HG02763 (cell line): Measurements from ENCODE around the gene CLCN1.
"Not testable (repeated sequence)": the region's sequence is repeated elsewhere in the genome, so short reads cannot be mapped to it uniquely, and the experiment has no call there.

ENCODE experiments used
- ATAC-seq: cut with Tn5 transposase; IDR thresholded peaks from one replicate; pipeline ENCODE4 v1.9.1; 2021; ENCODE audit warnings: mild to moderate bottlenecking, moderate library complexity; ENCODE audit not compliant: unreplicated experiment

The CLCN1 gene

GRCh38 chr7:143315776-143316175 is at the start of gene CLCN1:
Gene CLCN1, plus strand, starts transcription at chr7:143316111. Its CDS starts 102 bp downstream, at chr7:143316213.
- ATAC-seq = no peak

DNA sequence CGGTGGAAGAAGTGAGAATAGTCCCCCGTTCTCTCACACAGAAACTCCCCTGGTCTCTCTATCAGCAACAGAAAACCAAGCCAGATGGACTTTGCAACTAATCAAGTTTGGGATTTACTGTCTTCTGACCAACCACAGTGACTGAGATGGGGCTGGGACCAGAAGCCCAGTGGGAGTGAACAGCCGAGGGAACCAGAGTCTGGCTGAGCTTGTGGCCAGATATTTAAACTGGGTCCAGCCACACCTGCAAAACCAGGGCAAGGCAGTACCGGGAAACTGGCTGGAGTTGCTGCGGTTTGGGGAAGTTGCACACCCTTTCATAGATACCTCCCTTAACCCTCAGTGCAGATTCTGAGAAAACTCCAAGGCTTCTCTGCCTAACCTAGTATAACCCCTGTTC is 46.7 kb upstream of the CLCN1 start:
- ATAC-seq = no peak

DNA sequence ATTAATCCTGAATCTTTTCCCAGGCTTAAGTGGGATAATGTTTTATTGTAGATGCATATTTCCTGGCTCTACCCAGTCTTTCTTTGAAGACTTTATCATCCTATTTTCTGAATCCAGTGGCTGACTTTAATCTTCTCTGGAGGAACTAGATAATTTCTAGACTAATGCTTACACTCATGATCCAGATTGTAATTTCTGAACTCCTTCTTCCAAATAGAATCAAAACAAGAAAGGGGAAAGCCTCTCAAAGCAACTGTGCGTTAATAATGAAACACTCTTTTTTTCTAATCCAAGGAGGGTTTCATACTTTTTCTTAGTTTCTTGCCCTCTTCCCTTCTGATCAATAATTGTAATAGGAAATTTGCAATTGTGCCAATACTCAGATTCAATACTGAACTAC is 44.7 kb upstream of the CLCN1 start:
- ATAC-seq = no peak

GRCh38 chr7:143272871-143273270 is 43.0 kb upstream of the CLCN1 start:
- ATAC-seq = no peak

DNA sequence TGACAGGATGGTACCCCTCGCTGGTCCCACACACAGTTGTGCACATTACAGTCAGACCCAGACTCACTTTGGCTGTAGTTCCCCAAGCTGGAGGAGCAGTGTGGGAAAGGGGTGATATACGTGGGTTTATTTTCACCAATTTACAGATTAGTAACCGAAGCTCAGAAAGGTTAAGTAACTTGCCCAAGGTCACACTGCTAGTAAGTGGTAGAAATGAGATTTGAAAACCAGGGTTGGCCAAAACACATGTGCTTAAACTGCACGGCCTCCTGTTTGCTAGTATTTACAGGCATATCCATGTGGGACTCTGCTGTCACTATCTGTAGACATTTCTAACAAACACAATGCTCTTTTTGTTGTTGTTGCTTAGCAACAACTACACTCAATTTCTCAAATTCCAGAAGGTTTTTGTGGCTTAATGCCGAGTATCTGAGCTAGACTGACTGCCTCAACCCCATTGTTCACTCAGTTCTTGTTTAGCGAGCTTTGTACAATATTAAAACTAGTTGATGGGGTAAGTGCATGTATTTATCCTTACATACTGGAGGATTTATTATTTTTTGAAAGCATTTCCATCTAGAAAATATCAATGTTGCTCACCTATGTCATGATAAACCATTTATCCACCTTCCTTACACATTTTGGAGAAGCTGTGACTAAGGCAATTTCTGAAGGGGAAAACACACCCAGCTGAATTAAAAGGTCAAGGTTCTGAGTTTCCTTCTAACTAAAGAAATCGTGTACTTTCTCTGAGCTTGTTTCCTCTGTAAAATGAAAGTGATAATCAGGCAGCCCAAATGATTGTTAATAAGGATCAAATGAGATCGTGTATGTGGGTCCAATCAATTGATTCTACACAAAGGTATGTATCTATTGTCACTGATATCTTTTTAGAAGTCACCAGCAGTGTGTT is 36.5 kb upstream of the CLCN1 start:
- ATAC-seq = no peak

- no peak for ATAC-seq
These were observed 35.8 kb upstream of the CLCN1 start for GRCh38 chr7:143280160-143280559.

DNA sequence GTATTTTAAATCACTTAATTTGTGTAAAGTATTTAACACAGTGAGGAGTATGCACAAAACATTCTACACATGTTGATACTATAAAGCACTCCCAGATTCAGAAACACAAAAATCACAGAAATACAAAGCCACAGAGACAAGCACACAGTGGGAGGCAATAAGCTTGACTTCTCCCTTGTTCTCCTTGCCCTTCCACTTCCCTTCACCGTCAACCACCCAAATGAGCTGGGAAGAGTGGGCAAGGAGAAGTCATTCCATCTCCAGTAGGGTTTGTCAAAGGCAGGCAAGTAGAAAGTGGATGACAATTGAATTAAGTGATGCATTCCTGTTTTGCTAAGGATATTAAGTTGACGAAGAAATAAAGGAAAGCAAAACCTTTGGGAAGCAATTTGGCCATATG is 35.3 kb upstream of the CLCN1 start:
- ATAC-seq = no peak

GRCh38 chr7:143281529-143281928 is 34.4 kb upstream of the CLCN1 start:
- no peak for ATAC-seq

- ATAC-seq = no peak
These were observed 33.8 kb upstream of the CLCN1 start for GRCh38 chr7:143282124-143282523.

GRCh38 chr7:143283381-143283780 is 32.5 kb upstream of the CLCN1 start:
- no peak for ATAC-seq

GRCh38 chr7:143284591-143285469 is 31.1 kb upstream of the CLCN1 start, which contains the start of gene TMEM139:
Gene TMEM139, plus strand, starts transcription at chr7:143284958. Its CDS starts 1,000 bp downstream, at chr7:143285958.
- no peak for ATAC-seq

- ATAC-seq = no peak
These were observed 30.5 kb upstream of the CLCN1 start for GRCh38 chr7:143285470-143285778.

DNA sequence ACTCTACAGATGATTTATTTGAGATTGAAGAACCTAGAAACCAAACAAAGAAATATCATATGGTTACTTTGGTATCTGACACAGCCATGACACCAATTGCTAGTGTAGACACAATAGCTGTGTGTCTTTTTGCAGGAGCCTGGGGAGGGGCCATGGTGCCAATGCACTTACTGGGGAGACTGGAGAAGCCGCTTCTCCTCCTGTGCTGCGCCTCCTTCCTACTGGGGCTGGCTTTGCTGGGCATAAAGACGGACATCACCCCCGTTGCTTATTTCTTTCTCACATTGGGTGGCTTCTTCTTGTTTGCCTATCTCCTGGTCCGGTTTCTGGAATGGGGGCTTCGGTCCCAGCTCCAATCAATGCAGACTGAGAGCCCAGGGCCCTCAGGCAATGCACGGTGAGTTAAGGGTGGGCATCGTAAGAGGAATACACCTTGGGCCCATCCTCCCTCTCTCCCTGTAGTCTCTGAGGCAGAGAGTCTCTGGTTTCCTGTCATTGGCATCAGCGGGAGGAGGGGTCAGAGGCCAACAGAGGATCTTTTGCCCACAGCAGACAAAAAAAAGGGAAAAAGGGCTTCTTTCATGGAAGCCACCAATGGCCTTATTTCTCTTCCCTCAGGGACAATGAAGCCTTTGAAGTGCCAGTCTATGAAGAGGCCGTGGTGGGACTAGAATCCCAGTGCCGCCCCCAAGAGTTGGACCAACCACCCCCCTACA is 29.9 kb upstream of the CLCN1 start:
- ATAC-seq = no peak

- ATAC-seq = no peak
These were observed 29.4 kb upstream of the CLCN1 start for GRCh38 chr7:143286522-143286890.

DNA sequence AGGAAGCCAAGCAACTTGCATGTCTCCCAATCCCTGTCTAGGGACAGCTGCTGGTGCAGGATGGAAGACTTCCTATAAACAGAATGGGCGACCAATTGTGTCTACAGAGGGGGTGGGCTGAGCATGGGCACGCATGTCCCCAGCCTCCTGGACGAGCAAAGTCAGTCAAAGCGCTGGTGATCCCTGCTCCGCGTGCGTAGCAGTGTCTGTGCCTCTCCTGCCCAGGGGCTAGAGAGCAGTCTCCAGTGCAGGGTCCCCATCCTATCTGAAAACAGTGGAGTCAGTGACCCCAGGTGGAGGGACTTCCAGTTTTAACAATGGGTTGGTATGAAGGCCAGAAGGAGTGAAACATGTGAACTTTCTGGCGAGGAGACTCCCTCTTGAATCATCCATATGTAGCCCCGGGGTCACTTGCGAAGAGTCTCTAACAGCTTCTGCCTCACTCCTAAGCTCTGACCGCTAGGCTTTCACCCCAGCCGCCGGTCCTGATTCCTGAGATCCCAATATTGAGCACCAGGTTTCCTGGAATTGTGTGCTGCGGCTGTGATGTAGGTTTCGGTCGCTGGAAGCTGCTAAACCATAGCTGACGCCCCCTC is 28.5 kb upstream of the CLCN1 start:
- ATAC-seq = no peak

- ATAC-seq = peak; percentile 91
These were observed 27.7 kb upstream of the CLCN1 start, which contains the start of gene CASP2 for GRCh38 chr7:143287935-143288826. Gene CASP2, plus strand, starts transcription at chr7:143288351. Its CDS starts 105 bp downstream, at chr7:143288456.

- ATAC-seq = no peak
These were observed 27.1 kb upstream of the CLCN1 start for GRCh38 chr7:143288836-143289235.

DNA sequence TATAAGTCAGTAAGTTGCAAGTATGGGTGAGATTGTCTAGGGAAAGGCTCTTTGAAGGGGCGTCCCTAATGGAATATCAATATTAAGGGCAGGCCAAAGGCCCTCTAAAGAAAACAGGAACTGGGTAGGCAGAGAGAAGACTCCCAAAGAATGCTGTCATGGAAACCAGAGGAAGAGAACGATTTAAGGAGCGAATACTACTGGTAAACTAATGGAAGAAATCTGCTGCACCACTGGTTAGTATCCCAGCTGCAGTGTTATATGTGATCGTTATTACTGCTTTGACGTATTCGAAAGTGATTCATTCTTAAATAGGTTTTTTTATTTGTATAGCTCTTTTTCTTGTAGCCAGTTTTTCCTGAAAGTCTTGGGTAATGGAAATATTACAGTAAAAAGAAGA is 26.5 kb upstream of the CLCN1 start:
- ATAC-seq = no peak

DNA sequence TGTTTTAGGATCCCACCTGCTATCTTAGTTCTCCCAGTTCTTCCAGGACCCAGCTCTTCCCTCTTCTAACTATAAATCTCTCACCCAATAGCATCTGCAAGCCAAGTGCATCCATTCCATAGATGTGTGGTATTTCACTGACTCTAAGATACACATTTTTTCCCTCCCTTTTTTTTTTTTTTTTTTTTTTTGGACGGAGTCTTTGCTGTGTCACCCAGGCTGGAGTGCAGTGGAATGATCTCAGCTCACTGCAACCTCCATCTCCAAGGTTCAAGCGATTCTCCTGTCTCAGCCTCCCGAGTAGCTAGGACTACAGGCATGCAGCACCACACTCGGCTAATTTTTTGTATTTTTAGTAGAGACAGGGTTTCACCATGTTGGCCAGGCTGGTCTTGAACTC is 26.0 kb upstream of the CLCN1 start:
- ATAC-seq = not testable (repeated sequence)

- ATAC-seq = no peak
These were observed 25.6 kb upstream of the CLCN1 start for GRCh38 chr7:143290293-143290692.
